ENCODE data around the gene PCNP. TPM values are rescaled to one million over a fixed set of nuclear protein-coding genes. Genes with fewer than 3 reads are reported as not detected.
"Not testable (repeated sequence)": the region's sequence is repeated elsewhere in the genome, so short reads cannot be mapped to it uniquely, and the experiment has no call there.

The PCNP gene
- total and polyA plus RNA-seq, 2 donors (not counting 3 experiments of a cell fraction or from before 2014, with no cell fraction given): 22.7 to 137 TPM

DNA sequence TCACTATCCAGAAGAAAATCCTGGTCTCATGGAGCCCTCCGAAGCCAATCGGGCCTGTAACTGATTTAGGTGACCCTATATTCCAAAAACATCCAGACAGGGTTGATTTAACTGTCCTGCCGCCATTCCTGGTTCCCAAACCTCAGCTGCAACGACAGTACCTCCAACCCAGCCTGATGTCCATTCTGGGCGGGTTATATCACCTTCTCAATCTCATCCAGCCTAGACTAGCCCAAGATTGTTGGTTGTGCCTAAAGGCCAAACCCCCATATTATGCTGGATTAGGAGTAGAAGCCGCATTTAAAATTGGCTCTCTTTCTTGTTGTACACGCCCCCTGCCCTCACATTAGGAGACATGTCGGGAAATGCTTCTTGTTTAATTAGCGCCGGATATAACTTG, 66.3 kb downstream of the PCNP start:
- dilution Hi-C loops (cut with MboI; ENCODE audit: extremely low pct_ligation_motif_present, low sequenced_read_pairs): no loop called here
- TF ChIP-seq POLR2A (IDR thresholded peaks at IDR 0.05; ENCODE audit: low read depth, low read length) (no peak), FOS (IDR thresholded peaks at IDR 0.05; ENCODE audit: borderline replicate concordance, insufficient read depth, low read length) (no peak), MYC (IDR thresholded peaks at IDR 0.05; ENCODE audit: low read depth, low read length) (no peak)
- Histone ChIP-seq H3K9ac (replicated peaks; ENCODE audit: extremely low read depth, insufficient read depth, low read length) (no peak overlapping the region), H3K4me3 (replicated peaks in 1 of 3; ENCODE audit: insufficient read depth in 1 of 3, low read depth in 1 of 3, low read length in 3 of 3) (no peak overlapping the region), H3K27ac (ENCODE audit: insufficient read depth, low read depth, low read length) (no peak overlapping the region), H3K4me1 (ENCODE audit: control insufficient read depth, extremely low read depth, insufficient read depth, low read length) (peaks cover 14% of the 10 kb centered on the region), H2AFZ (ENCODE audit: low read depth, low read length) (no peak overlapping the region), H3K36me3 (ENCODE audit: control insufficient read depth in 2 of 2, extremely low read depth in 1 of 2, insufficient read depth in 2 of 2, low read length in 2 of 2) (no peaks in the 10 kb centered on the region), H3K79me2 (ENCODE audit: control insufficient read depth, insufficient read depth, low read length) (no peaks in the 10 kb centered on the region), H3K4me2 (ENCODE audit: insufficient read depth, low read length) (no peak overlapping the region), H3K27me3 (ENCODE audit: control insufficient read depth in 2 of 2, insufficient read depth in 2 of 2, low read length in 2 of 2) (no peaks in the 10 kb centered on the region), H3K9me3 (replicated peaks; ENCODE audit: control insufficient read depth, insufficient read depth, low read length) (no peaks in the 10 kb centered on the region), H4K20me1 (replicated peaks; ENCODE audit: control insufficient read depth, extremely low read depth, insufficient read depth, low read length) (no peaks in the 10 kb centered on the region), H3K9me1 (replicated peaks; ENCODE audit: control insufficient read depth, extremely low read depth, insufficient read depth, low read length) (no peaks in the 10 kb centered on the region)
- FAIRE-seq (no peak), DNase-seq (ENCODE audit: low read depth, low spot score) (no peak)
- POLR2A ChIA-PET: no interaction called here
- CTCF ChIA-PET: interaction anchor here (1.7 kb wide), 1 partner anchor 444 kb away, joined by 3 read pairs; no protein-coding TSS in a partner anchor
- intact Hi-C loops (cut with micrococcal nuclease): no loop called here
- BruUV-seq (replicated peaks): no TSS peak

GRCh38 chr3:101641397-101642115, 67.6 kb downstream of the PCNP start:
- H3K9ac ChIP-seq (replicated peaks; ENCODE audit: extremely low read depth, insufficient read depth, low read length); POLR2A ChIA-PET; BruUV-seq (replicated peaks); H3K4me2 ChIP-seq (ENCODE audit: insufficient read depth, low read length); H4K20me1 ChIP-seq (replicated peaks; ENCODE audit: control insufficient read depth, extremely low read depth, insufficient read depth, low read length); dilution Hi-C loops (cut with MboI; ENCODE audit: extremely low pct_ligation_motif_present, low sequenced_read_pairs); FAIRE-seq; CTCF ChIA-PET; H3K27me3 ChIP-seq (ENCODE audit: control insufficient read depth in 2 of 2, insufficient read depth in 2 of 2, low read length in 2 of 2); H3K36me3 ChIP-seq (ENCODE audit: control insufficient read depth in 2 of 2, extremely low read depth in 1 of 2, insufficient read depth in 2 of 2, low read length in 2 of 2); H3K9me1 ChIP-seq (replicated peaks; ENCODE audit: control insufficient read depth, extremely low read depth, insufficient read depth, low read length); H3K9me3 ChIP-seq (replicated peaks; ENCODE audit: control insufficient read depth, insufficient read depth, low read length); DNase-seq (ENCODE audit: low read depth, low spot score); H3K4me3 ChIP-seq (replicated peaks in 1 of 3; ENCODE audit: insufficient read depth in 1 of 3, low read depth in 1 of 3, low read length in 3 of 3); intact Hi-C loops (cut with micrococcal nuclease); H3K27ac ChIP-seq (ENCODE audit: insufficient read depth, low read depth, low read length); H2AFZ ChIP-seq (ENCODE audit: low read depth, low read length); H3K79me2 ChIP-seq (ENCODE audit: control insufficient read depth, insufficient read depth, low read length): not testable (repeated sequence)
- peaks cover 14% of the 10 kb centered on the region for H3K4me1 ChIP-seq (ENCODE audit: control insufficient read depth, extremely low read depth, insufficient read depth, low read length)
